ENCODE measurements around the gene CCL8. TPM values are rescaled to one million over a fixed set of nuclear protein-coding genes. Genes with fewer than 3 reads are reported as not detected.
"Not testable (repeated sequence)": the region's sequence is repeated elsewhere in the genome, so short reads cannot be mapped to it uniquely, and the experiment has no call there.

CCL8 gene
- total RNA-seq, 1 donor from 2014 or later: not detected

DNA sequence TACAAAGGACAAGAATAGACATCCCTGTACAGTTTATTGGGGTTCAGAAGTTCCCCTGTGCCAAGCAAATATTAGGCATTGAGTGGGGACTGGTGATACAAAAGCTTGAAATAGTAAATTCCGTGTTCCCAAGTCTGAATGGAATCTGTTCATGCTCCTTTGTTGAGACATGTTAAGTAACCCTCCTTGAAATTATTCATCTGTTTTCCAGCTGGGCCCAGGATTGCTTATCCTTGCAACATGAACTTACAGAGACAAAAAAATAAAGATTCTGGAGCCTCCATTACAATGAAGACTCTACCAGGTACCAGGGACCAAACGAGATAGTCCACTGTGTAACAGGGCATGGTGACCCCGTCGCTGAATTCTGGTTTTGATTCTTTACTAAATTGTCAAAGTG is 6.1 kb upstream of the CCL8 start:
- intact Hi-C loops (cut with micrococcal nuclease): no loop called here

DNA sequence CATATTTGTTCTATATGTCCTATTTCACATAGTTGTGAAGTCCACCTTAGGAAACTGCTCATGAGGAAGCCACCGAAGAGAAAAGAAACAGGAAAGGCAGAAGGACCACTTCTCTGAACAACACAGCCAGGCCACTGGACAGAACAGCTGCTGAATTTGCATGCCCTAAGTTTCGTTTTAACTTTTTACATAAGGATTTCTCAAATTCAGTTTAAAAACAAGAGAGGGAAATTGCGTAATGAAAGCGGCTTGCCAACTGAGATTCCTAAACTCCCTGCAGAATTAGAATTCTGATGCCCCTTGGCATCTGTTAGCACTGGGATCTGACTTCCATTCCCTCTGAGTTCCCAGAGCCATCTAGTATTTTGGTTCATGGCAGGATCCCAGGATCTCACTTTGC is 5.0 kb upstream of the CCL8 start:
- intact Hi-C loops (cut with micrococcal nuclease): no loop called here

DNA sequence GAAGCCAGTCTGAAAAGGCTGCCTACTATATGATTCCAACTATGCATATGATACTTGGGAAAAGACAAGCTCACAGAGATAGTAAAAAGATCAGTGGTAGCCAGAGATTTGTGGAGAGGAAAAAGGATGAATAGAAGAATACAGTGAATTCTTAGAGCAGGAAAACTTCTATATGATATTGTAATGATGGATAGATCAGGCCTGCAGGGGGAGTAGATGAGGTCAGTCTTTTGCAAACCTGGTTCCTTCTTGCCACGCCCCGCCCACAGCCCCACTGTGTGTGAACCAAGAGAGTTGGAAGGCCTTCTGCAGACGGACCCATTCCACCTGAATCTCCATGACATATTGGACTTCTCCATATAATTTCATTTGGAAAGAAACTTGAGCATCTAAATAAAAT is 761 bp upstream of the CCL8 start:
- intact Hi-C loops (cut with micrococcal nuclease): no loop called here

DNA sequence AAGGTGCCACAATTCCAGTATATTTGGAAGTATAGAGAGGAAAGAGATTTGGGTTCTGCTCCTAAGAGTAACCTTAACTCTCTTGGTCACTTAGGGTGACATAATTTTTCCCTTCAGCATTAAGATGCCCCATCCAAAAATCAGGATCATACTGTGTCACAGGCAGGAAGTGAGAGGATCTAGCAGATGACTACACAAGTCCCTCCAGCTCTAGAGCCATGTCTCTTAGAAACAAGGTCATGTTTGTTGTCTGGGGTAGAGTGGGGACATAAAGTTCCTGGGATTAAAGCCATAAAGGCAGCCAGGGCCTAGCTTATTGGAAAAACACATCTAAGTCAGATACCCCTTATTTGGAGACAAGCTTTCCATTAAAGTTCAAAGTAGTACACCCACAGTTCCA is 2.7 kb downstream of the CCL8 start:
- intact Hi-C loops (cut with micrococcal nuclease): no loop called here

DNA sequence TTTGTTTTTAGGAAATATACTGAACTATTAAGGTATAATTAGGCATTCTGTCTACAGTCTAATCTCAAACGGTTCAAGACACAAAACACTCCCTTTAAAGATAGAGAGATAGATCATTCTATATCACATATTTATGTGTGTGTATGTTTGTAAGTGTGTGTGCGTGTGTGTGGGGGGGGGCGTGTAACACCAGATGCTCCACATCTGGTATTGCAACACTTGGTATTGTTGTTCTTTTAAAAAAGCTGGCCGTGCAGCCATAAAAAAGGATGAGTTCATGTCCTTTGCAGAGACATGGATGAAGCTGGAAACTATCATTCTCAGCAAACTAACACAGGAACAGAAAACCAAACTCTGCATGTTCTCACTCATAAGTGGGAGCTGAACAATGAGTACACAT is 8.3 kb downstream of the CCL8 start:
- intact Hi-C loops (cut with micrococcal nuclease): not testable (repeated sequence)

DNA sequence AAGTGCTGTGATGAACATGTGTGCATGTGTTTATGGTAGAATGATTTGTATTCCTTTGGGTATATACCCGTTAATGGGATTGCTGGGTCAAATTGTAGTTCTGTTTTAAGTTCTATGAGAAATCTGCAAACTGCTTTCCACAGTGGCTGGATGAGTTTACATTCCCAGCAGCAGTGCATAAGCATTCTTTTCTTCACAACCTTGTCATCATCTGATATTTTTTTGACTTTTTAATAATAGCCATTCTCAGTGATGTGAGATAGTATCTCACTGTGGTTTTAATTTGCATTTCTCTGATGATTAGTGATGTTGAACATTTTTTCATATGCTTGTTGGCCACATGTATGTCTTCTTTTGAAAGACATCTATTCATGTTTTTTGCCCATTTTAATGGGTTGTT is 18.5 kb downstream of the CCL8 start:
- intact Hi-C loops (cut with micrococcal nuclease): no loop called here

DNA sequence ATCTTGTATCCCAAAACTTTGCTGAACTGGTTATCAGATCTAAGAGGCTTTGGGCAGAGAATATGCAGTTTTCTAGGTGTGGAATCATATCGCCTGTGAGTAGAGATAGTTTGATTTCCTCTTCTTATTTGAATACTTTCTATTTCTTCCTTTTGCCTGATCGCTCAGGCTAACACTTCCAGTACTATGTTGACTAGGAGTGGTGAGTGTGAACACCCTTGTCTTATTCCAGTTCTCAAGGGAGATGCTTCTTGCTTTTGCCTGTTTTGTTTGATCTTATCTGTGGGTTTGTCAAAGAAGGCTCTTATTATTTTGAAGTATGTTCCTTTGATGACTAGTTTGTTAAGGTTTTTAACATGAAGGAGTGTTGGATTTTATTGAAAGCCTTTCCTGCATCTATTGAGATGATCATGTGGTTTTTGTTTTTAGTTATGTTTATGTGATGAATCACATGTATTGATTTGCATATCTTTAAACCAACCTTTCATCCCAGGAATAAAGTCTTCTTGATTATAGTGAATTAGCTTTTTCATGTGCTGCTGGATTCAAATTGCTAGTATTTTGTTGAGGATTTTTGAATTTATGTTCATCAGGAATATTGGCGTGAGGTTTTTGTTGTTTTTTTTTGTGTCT is 20.0 kb downstream of the CCL8 start:
- intact Hi-C loops (cut with micrococcal nuclease): no loop called here

DNA sequence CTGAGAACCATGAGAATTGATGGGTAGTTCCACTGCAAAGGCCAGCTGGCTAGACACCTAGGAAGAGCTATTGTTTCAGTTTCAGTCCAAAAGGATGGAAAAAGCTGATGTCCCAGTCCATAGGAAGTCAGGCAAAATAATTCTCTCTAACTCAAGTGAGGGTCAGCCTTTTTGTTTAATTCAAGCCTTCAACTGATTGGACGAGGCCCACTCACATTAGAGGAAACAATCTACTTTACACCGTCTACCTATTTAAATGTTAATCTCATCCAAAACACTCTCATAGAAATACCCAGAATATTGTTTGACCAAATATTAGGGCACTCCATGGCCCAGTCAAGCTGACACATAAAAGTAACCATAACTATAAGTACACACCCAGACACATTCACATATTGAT is 22.7 kb downstream of the CCL8 start:
- intact Hi-C loops (cut with micrococcal nuclease): no loop called here

DNA sequence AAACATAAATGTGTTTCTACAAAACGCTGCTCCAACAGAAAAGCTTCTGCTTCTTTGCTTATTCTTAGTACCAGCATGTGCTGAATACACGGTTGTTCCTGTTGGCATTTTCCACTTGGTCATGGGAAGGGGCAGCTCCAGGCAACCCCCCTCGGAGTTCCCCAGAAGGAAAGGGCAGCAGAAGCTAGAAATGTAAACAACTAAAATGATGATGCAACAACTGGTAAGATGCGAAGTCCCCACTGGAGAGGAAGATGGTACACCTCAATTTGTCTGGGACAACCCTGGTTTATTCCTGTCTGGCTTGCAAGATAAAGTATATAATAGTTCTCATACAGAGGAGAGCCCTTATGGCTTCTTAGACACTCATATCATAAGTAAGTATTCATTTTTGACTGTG is 27.8 kb downstream of the CCL8 start:
- intact Hi-C loops (cut with micrococcal nuclease): no loop called here

DNA sequence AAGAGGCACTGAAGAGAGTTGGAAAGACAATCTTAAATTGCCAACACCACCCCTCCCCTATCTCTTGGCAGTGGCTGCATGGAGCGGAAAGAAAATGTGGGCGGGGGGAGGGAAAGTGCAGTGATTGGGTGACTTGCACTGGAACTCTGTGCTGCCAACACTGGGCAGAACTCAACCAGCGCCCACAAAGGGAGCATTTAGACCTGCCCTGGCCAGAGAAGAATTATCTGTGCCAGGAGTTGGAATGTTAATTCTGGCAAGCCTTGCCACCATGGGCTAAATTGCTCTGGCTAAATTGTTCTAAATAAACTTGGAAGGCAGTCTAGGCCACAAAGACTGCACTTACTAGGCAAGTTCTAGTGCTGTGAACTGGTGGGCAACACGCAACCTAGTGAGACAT is 30.5 kb downstream of the CCL8 start:
- intact Hi-C loops (cut with micrococcal nuclease): no loop called here

DNA sequence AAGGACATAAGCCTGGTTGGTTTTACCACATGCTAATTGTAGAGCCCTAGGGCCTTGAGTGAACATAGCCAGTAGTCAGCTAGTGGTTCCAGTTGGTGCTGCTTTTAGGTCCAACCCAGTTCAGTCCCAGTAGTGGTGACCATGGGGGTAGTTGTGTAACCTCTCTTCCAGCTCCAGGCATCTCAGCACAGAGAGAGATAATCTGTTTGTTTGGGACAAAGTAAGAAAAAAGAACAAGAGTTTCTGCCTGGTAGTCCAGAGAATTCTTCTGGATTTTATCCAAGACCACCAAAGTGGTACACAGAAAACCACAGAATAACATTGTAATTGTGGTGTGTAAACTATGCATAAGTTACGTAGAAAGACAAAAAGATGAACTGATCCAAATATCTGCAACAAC is 31.9 kb downstream of the CCL8 start:
- intact Hi-C loops (cut with micrococcal nuclease): no loop called here

DNA sequence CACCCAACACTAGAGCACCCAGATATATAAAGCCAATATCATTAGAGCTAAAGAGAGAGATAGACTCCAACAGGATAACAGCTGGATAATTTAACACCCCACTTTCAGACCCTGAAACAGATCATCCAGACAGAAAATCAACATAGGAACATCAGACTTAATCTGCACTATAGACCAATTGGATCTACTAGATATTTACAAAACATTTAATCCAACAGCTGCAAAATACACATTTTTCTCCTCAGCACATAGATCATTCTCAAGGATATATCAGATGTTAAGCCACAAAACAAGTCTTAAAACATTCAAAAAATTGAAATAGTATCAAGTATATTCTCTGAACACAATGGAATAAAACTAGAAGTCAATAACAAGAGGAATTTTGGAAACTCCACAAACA is 33.0 kb downstream of the CCL8 start:
- intact Hi-C loops (cut with micrococcal nuclease): no loop called here

DNA sequence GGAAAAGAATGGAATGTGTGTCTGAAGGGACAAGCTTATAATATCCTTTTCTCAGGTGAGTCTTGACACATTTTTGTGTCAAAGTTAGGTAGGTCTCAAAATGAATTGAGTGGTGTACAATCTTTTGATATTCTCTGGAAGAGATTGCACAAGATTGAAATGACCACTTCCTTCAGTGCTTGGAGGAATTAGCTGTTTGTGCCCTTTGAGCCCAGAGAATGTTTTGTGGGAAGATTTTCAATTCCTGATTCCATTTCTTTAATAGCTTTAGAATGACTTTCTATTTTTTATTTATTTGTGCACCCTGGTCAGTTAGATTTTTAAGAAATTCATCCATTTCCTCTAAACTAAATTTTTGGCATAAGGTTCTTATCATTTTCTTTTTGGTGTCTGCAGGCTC is 35.4 kb downstream of the CCL8 start:
- intact Hi-C loops (cut with micrococcal nuclease): no loop called here

DNA sequence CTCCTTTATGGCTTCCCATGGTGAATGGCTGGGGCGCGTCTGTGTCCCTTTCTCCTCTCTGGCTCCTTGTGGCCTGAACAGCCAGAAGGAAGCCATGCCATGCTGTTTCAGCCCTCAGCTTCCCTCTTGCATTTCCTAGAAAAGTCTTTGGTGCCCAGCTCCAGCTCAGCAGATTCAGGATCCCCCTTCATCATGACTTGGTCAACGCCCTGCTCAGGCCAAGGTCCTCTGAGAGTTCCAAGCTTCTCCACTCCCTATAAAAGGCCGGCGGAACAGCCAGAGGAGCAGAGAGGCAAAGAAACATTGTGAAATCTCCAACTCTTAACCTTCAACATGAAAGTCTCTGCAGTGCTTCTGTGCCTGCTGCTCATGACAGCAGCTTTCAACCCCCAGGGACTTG is 37.0 kb downstream of the CCL8 start, which contains the start of gene CCL13:
Gene CCL13, plus strand, starts transcription at position 287 of the 400 bp plus-strand sequence. Its CDS starts 47 bp downstream, at position 334.
- intact Hi-C loops (cut with micrococcal nuclease): no loop called here

DNA sequence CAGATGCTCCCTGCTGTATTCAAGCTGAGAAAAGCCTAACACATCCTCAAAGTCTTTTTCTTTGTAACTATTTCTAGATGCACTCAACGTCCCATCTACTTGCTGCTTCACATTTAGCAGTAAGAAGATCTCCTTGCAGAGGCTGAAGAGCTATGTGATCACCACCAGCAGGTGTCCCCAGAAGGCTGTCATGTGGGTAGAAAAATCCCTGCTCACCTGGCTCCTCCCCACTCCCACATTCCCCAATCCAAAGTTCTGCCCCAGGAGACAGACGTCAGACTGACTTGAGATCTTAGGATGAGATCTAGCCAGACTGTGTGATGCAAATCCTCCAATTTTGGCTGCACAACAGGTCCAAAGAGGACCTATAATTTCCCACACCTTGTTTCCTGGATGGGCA is 38.2 kb downstream of the CCL8 start:
- intact Hi-C loops (cut with micrococcal nuclease): no loop called here

DNA sequence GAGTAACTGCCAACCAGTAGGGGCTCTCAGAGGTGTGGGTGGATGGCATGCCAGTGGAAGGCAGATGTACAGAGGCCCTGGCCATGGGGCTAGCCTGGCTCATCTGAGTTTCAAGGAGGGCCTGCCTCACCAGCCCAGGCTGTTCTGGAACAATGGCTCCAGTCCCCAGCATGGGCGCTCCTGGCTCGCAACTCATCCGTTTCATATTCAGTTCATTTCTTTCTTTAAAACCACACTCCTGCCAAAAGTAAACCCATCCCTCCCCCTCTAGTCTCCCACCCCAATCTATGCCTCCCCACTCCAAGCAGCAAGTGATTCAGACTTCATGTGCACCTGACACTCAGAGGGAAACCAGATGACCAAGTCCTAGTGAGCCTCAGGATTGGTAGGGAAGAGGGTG is 39.4 kb downstream of the CCL8 start:
- intact Hi-C loops (cut with micrococcal nuclease): no loop called here

DNA sequence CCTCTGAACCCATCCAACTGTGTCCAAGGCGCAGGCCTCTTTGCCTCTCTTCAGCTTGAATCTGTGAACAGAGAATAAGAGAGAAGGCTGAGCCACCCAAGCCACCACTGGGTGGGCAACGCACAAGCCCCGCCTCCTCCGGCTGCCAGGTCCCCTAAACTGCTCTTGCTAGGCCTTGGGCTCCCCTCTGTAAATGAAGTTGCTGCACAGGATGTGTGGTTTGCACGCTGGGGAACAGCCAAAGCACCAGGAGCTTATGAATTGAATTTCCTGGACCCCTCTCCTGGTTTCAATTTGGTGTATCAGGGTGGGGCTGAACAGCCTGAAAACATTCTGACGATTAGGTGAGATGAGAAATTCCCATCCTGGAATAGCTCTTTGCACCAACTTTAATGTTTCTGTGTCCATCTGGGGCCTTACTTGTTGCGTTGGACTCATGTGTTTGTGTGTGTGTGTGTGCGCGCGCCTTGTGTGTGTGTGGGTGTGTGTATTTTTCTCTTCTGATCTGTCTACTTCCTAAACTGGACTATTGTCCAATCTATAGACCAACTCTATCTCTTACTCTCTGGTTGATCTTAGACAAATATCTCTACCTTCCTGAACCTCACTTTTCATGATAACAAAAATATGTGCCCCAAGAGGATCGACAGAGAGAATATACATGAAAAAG is 41.5 kb downstream of the CCL8 start:
- intact Hi-C loops (cut with micrococcal nuclease): loop anchor here (1.0 kb wide), 3 partner anchors 18 to 189 kb away; no protein-coding TSS in a partner anchor

DNA sequence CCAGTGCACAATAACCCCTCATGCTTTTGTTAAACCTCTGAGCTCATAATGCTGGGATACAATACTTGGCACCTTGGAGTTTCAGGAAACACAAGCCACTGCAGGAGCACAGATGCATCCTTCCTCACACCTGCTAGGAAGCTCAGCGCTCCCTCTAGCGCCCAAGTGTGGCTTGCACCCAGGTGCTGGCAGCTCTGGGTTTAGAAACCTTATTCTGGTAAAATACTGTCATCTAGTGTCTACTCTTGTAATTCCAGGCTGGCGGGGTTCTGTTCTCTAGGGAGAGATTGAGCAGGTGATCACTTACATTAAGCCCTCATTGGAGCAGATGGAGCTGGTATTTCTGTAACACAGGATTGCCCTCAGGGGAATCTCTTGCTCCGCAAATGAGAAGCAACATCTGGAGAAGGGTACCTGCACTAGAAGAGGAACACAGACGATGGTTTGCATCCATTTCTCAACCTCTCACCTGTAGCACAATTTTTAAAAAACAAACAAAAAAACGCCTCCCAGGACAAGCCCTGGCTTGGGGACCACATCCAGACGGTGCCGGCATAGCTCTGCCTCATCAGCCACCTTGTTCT is 42.3 kb downstream of the CCL8 start:
- intact Hi-C loops (cut with micrococcal nuclease): loop anchor here (1.0 kb wide), 3 partner anchors 17 to 190 kb away; no protein-coding TSS in a partner anchor

DNA sequence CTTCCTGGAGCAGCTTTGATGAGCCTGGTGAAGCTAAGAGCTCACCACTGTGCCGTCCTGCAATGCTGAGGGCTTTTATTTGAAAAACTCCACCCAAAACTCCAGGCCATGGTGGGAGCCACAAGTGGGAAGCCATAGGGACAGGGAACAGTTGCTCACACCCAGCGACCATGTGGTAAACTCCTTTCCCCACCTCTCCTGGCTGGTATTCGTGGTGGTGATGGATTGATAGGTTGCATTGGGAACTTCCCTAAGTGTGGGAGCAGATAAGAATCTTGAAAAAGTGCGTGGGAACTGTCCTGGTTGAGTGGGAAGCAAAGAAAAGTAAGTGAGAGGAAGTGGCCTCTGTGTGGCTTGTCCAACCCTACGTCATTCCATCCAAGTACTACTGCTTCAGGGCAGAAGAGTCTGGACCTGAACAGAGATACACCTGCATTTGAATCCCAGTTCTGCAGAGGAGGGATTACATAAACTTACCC is 44.0 kb downstream of the CCL8 start, which contains the start of gene CCL1:
Gene CCL1, minus strand, starts transcription at position 51 of the 479 bp plus-strand sequence. CDS start 72 bp downstream, outside the sequence.
- intact Hi-C loops (cut with micrococcal nuclease): no loop called here

DNA sequence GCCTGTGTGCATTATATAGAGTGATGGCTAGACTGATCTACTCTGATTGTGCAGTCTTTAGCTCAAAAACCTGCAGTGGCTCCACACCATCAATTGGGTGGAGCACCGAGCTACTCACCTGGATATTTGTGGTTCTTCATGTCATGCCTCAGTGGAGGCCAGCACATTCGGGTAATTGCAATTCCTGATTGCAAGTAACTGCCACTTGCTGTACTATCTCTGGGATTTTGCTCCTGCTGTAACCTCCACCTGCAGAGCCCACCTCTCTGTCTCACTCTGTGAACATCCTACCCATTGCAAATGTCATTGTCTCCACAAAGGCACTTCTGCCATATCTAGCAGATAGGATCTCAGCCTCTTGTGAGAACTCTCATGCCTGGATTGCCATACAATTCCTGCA is 45.5 kb downstream of the CCL8 start:
- intact Hi-C loops (cut with micrococcal nuclease): no loop called here

DNA sequence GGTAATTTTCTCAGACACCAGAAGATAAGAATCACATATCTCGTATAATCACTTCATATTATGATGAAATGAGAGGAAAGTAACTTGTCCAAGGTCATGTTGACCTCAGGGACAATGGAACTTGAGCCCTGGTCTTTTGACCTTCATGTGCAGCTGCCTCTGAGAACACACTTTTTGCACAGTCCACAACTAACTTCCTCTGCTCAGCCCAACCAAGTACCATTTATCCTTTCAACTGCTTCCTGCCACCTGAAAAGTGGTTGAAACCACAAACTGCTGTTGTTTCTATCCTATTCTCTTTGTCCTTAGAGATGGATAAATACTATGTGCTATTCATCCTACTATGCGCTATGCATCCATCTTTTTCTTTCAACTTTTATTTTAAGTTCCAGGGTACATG is 46.1 kb downstream of the CCL8 start:
- intact Hi-C loops (cut with micrococcal nuclease): no loop called here

DNA sequence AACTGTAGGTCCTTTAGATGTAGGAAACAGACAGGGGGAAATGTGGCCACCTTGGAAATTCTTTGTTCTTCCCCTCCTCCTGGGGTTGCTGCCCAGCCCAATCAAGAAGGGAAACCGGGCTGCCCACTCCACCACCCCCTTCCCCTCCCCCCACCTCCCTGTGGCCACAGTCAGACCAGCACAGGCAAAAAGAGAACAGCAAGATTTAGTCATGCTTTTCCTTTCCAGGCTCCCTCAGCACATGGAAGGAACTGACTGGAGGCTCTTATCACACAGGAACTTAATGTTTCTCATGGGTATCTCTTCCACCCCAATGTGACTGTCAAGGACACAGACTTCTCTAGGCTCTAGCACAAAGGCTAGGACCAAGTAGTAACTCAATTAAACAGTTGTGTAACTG is 46.8 kb downstream of the CCL8 start:
- intact Hi-C loops (cut with micrococcal nuclease): no loop called here
